Upper lobe of left lung (tissue), 4 donors: ENCODE measurements around the gene MANEA.

Source experiments
- CTCF ChIP-seq, 6 experiments: fragments of 450-650 bp in 4 of 6; fragments of 200-600 bp in 2 of 6; sonication (generic) in 2 of 6; IDR thresholded peaks; one replicate each; pipeline ENCODE4 v1.5.1; 2016 to 2019; ENCODE audit warnings: antibody characterized with exemption in 6 of 6
- EP300 ChIP-seq, 4 donors: sonication (generic); formaldehyde crosslinking; IDR thresholded peaks; one replicate each; pipeline ENCODE4 v1.5.1; 2017; ENCODE audit warnings: antibody characterized with exemption in 4 of 4, control low read depth in 2 of 4
- POLR2A ChIP-seq, 4 donors: fragments of 450-650 bp; IDR thresholded peaks; one replicate each; pipeline ENCODE4 v1.5.1; 2016 to 2017; ENCODE audit warnings: antibody characterized with exemption in 4 of 4, mild to moderate bottlenecking in 2 of 4
- POLR2AphosphoS5 ChIP-seq, 2 donors: sonication (generic); formaldehyde crosslinking; IDR thresholded peaks; one replicate each; pipeline ENCODE4 v1.5.1; 2017; ENCODE audit warnings: antibody characterized with exemption in 2 of 2

DNA sequence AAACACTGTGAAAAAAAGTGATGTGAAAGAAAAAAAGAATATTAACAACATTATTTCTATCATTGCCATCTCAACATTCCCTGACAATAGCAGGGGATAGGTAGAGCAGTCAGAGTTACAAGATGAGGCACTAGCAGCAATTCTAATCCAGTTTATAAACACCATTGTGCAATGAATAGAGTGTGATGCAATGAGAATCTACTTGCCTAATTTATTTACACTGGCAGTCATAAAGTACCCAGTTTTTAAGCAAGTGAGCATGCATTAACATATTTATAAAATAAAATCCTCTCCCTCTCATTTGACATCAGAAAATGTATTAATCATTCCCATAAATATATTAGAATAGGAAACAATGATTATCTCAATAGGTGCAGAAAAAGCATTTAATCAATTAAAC is 2.5 kb upstream of the MANEA start:
- TF ChIP-seq CTCF (IDR thresholded peaks at IDR 0.05) (no peak), POLR2AphosphoS5 (IDR thresholded peaks at IDR 0.05) (no peak), EP300 (IDR thresholded peaks at IDR 0.05) (no peak), POLR2A (IDR thresholded peaks at IDR 0.05) (no peak)
